Measurements from ENCODE around the gene AMBRA1. TPM values are rescaled to one million over a fixed set of nuclear protein-coding genes. Genes with fewer than 3 reads are reported as not detected.

Gene AMBRA1
- polyA plus RNA-seq, 1 donor from 2014 or later = 34.5 TPM

GRCh38 chr11:46461461-46461927 is 132.3 kb downstream of the AMBRA1 start:
- no peak overlapping the region for H2AFZ ChIP-seq (ENCODE audit: low read depth, low read length)

GRCh38 chr11:46458491-46458890 is 135.3 kb downstream of the AMBRA1 start:
- Histone ChIP-seq H2AFZ (ENCODE audit: low read depth, low read length) (no peak overlapping the region), H3K4me3 (ENCODE audit: low read length) (no peak overlapping the region), H3K4me2 (ENCODE audit: low read length) (no peak overlapping the region), H3K9me3 (ENCODE audit: low read length) (no peaks in the 10 kb centered on the region), H3K27ac (ENCODE audit: low read length) (no peak overlapping the region), H3K27me3 (ENCODE audit: insufficient read depth, low read depth, low read length) (no peaks in the 10 kb centered on the region), H3F3A (ENCODE audit: insufficient read depth, low read length, poor library complexity, severe bottlenecking) (peaks cover 9% of the 10 kb centered on the region), H3K9ac (ENCODE audit: low read length) (no peak overlapping the region), H4K20me1 (ENCODE audit: insufficient read depth) (no peaks in the 10 kb centered on the region), H3K9me2 (ENCODE audit: insufficient read depth, low read length) (no peaks in the 10 kb centered on the region), H3K36me3 (ENCODE audit: insufficient read depth, low read length) (no peaks in the 10 kb centered on the region), H3K79me2 (replicated peaks; ENCODE audit: insufficient read depth, low read length) (no peaks in the 10 kb centered on the region)
- TF ChIP-seq RAD21 (conservative IDR thresholded peaks at IDR 0.05) = no peak
- TF ChIP-seq CTCF (IDR thresholded peaks at IDR 0.05; ENCODE audit: poor library complexity, severe bottlenecking) = no peak
- TF ChIP-seq TAF1 (IDR thresholded peaks at IDR 0.05; ENCODE audit: low read depth) = no peak
- no peak for TF ChIP-seq EZH2 (IDR thresholded peaks at IDR 0.05; ENCODE audit: borderline replicate concordance, insufficient read depth, low read length, poor library complexity, severe bottlenecking)
- no peak for TF ChIP-seq POLR2AphosphoS5 (IDR thresholded peaks at IDR 0.05)

More at GRCh38 chr11:46461461-46461927, 132.3 kb downstream of the AMBRA1 start:
- Histone ChIP-seq H3K27me3 (ENCODE audit: insufficient read depth, low read depth, low read length) (no peaks in the 10 kb centered on the region), H3K27ac (ENCODE audit: low read length) (no peak overlapping the region), H3K36me3 (ENCODE audit: insufficient read depth, low read length) (no peaks in the 10 kb centered on the region), H3K4me2 (ENCODE audit: low read length) (no peak overlapping the region), H3K9ac (ENCODE audit: low read length) (no peak overlapping the region), H3F3A (ENCODE audit: insufficient read depth, low read length, poor library complexity, severe bottlenecking) (no peaks in the 10 kb centered on the region), H3K9me2 (ENCODE audit: insufficient read depth, low read length) (no peaks in the 10 kb centered on the region), H3K9me3 (ENCODE audit: low read length) (no peaks in the 10 kb centered on the region), H4K20me1 (ENCODE audit: insufficient read depth) (no peaks in the 10 kb centered on the region), H3K4me3 (ENCODE audit: low read length) (no peak overlapping the region), H3K79me2 (replicated peaks; ENCODE audit: insufficient read depth, low read length) (no peaks in the 10 kb centered on the region)
- TF ChIP-seq RAD21 (conservative IDR thresholded peaks at IDR 0.05) (no peak), SMC3 (conservative IDR thresholded peaks at IDR 0.05; ENCODE audit: poor library complexity) (no peak), MXI1 (conservative IDR thresholded peaks at IDR 0.05; ENCODE audit: poor library complexity, severe bottlenecking) (no peak), REST (IDR thresholded peaks at IDR 0.05; ENCODE audit: borderline replicate concordance) (no peak)

Measured in neural cell (in vitro differentiated cells).